MV-4-11 (cell line): ENCODE data around the gene PDE1A.
"Not testable (repeated sequence)": the region's sequence is repeated elsewhere in the genome, so short reads cannot be mapped to it uniquely, and the experiment has no call there.

Experiments used
- DNase-seq: peaks from one replicate; lab custom pipeline; 2025; lab: John Stamatoyannopoulos, UW

The PDE1A gene

GRCh38 chr2:182358601-182359000 lies 68.2 kb downstream of the PDE1A start:
- DNase-seq, result no peak

- no peak for DNase-seq
Measured at GRCh38 chr2:182355815-182356214, 71.0 kb downstream of the PDE1A start.

- no peak for DNase-seq
Measured at GRCh38 chr2:182351427-182351826, 75.4 kb downstream of the PDE1A start.

GRCh38 chr2:182349268-182349667 lies 77.6 kb downstream of the PDE1A start:
- DNase-seq, result no peak

GRCh38 chr2:182345384-182345783 lies 81.5 kb downstream of the PDE1A start:
- no peak for DNase-seq

- DNase-seq, result no peak
Measured at GRCh38 chr2:182330451-182331305, 96.2 kb downstream of the PDE1A start.

GRCh38 chr2:182324665-182325064 lies 102.2 kb downstream of the PDE1A start:
- no peak for DNase-seq

GRCh38 chr2:182321096-182321495 lies 105.7 kb downstream of the PDE1A start:
- DNase-seq, result no peak

GRCh38 chr2:182319556-182320505 lies 107.0 kb downstream of the PDE1A start:
- no peak for DNase-seq

- no peak for DNase-seq
Measured at GRCh38 chr2:182318466-182319220, 108.2 kb downstream of the PDE1A start.

GRCh38 chr2:182316950-182317349 lies 109.9 kb downstream of the PDE1A start:
- DNase-seq, result no peak

GRCh38 chr2:182302972-182303371 lies 123.9 kb downstream of the PDE1A start:
- no peak for DNase-seq

GRCh38 chr2:182302174-182302573 lies 124.7 kb downstream of the PDE1A start:
- DNase-seq, result no peak

- DNase-seq, result no peak
Measured at GRCh38 chr2:182301093-182301492, 125.7 kb downstream of the PDE1A start.

- no peak for DNase-seq
Measured at GRCh38 chr2:182300608-182301007, 126.2 kb downstream of the PDE1A start.

GRCh38 chr2:182299632-182300031 lies 127.2 kb downstream of the PDE1A start:
- no peak for DNase-seq

GRCh38 chr2:182298456-182298855 lies 128.4 kb downstream of the PDE1A start:
- no peak for DNase-seq

GRCh38 chr2:182291296-182291695 lies 135.5 kb downstream of the PDE1A start:
- DNase-seq, result no peak

- no peak for DNase-seq
Measured at GRCh38 chr2:182283512-182283911, 143.3 kb downstream of the PDE1A start.

GRCh38 chr2:182281276-182281675 lies 145.6 kb downstream of the PDE1A start:
- no peak for DNase-seq

- no peak for DNase-seq
Measured at GRCh38 chr2:182280118-182280517, 146.7 kb downstream of the PDE1A start.

- not testable (repeated sequence) for DNase-seq
Measured at GRCh38 chr2:182276662-182277061, 150.2 kb downstream of the PDE1A start.
